ENCODE results near the gene TRMT112.
"Not testable (repeated sequence)": the region's sequence is repeated elsewhere in the genome, so short reads cannot be mapped to it uniquely, and the experiment has no call there.

The TRMT112 gene

GRCh38 chr11:64331569-64332371, 14.4 kb upstream of the TRMT112 start:
- peak; percentile 78 for DNase-seq (ENCODE audit: low spot score)

GRCh38 chr11:64330888-64331287, 13.5 kb upstream of the TRMT112 start:
- no peak for DNase-seq (ENCODE audit: low spot score)

- no peak for DNase-seq (ENCODE audit: low spot score)
These were observed 10.6 kb upstream of the TRMT112 start for GRCh38 chr11:64327993-64328392.

- no peak for DNase-seq (ENCODE audit: low spot score)
These were observed 10.0 kb upstream of the TRMT112 start for GRCh38 chr11:64327375-64327774.

GRCh38 chr11:64324692-64325469, 7.5 kb upstream of the TRMT112 start:
- DNase-seq (ENCODE audit: low spot score), result no peak

GRCh38 chr11:64323984-64324383, 6.6 kb upstream of the TRMT112 start:
- not testable (repeated sequence) for DNase-seq (ENCODE audit: low spot score)

- no peak for DNase-seq (ENCODE audit: low spot score)
These were observed 6.0 kb upstream of the TRMT112 start for GRCh38 chr11:64323373-64323772.

GRCh38 chr11:64322925-64323260, 5.5 kb upstream of the TRMT112 start:
- no peak for DNase-seq (ENCODE audit: low spot score)

GRCh38 chr11:64321533-64321932, 4.2 kb upstream of the TRMT112 start:
- DNase-seq (ENCODE audit: low spot score), result no peak

GRCh38 chr11:64321026-64321425, 3.7 kb upstream of the TRMT112 start:
- DNase-seq (ENCODE audit: low spot score), result no peak

GRCh38 chr11:64320556-64320955, 3.2 kb upstream of the TRMT112 start:
- DNase-seq (ENCODE audit: low spot score), result no peak

GRCh38 chr11:64318766-64319761, 1.7 kb upstream of the TRMT112 start:
- DNase-seq (ENCODE audit: low spot score), result no peak

GRCh38 chr11:64317961-64318765, 804 bp upstream of the TRMT112 start, which contains the start of gene PRDX5:
Gene PRDX5 (plus strand): TSS chr11:64318121. CDS start chr11:64318216, 95 bp downstream.
- peak; percentile 97 for DNase-seq (ENCODE audit: low spot score)

- no peak for DNase-seq (ENCODE audit: low spot score)
These were observed 561 bp downstream of the TRMT112 start for GRCh38 chr11:64316672-64317324.

GRCh38 chr11:64315667-64316526, 1.5 kb downstream of the TRMT112 start:
- not testable (repeated sequence) for DNase-seq (ENCODE audit: low spot score)

GRCh38 chr11:64314805-64315561, 2.4 kb downstream of the TRMT112 start:
- no peak for DNase-seq (ENCODE audit: low spot score)

- DNase-seq (ENCODE audit: low spot score), result no peak
These were observed 3.1 kb downstream of the TRMT112 start for GRCh38 chr11:64314146-64314804.

GRCh38 chr11:64313491-64314145, 3.7 kb downstream of the TRMT112 start:
- no peak for DNase-seq (ENCODE audit: low spot score)
